A549 (cell line): ENCODE results near the gene PPP1R9A. TPM values are rescaled to one million over a fixed set of nuclear protein-coding genes. Genes with fewer than 3 reads are reported as not detected.

Experiments
- ATAC-seq, 2 experiments: fragments of 200-7000 bp in 1 of 2; fragments of >200 bp in 1 of 2; cut with Nextera tagmentation in 1 of 2; cut with Tn5 transposase in 1 of 2; 3 replicates each; pipeline versions ENCODE4 v1.8.0 to v1.9.1; 2018 to 2020; ENCODE audit warnings: mild to moderate bottlenecking in 1 of 2, moderate library complexity in 1 of 2
- CTCF ChIA-PET: fragments of 300-600 bp; sonication (Branson Sonifier 250); formaldehyde crosslinking; extraction: SDS; loops from one replicate; lab custom pipeline; 2021; ENCODE audit warnings: antibody characterized with exemption, inconsistent platforms; lab: Yijun Ruan, JAX
- POLR2A ChIA-PET: fragments of 350-600 bp; formaldehyde crosslinking; extraction: SDS; loops from one replicate; lab custom pipeline; 2021; ENCODE audit warnings: antibody characterized with exemption, inconsistent platforms; lab: Yijun Ruan, JAX
- DNase-seq, 2 experiments: peaks; one replicate each; pipeline versions ENCODE4 v3.0.0 to v3.0.0-alpha.2; 2011 to 2016; ENCODE audit warnings: low read depth in 1 of 2, low spot score in 1 of 2
- FAIRE-seq: peaks from 2 replicates; lab custom pipeline; 2011; peaks lifted over from hg19 to GRCh38; lab: Jason Lieb, UNC
- H3K27ac ChIP-seq, 2 experiments: fragments of >200 bp; sonication (Bioruptor Twin); formaldehyde crosslinking; 3 replicates each; pipeline ENCODE4 v1.5.1; 2016 to 2017
- H3K4me1 ChIP-seq: fragments of >200 bp; sonication (Bioruptor Twin); formaldehyde crosslinking; 3 replicates; pipeline ENCODE4 v1.6.1; 2016
- H3K4me2 ChIP-seq: fragments of >200 bp; sonication (Bioruptor Twin); formaldehyde crosslinking; 3 replicates; pipeline ENCODE4 v1.6.1; 2016
- H3K4me3 ChIP-seq: fragments of >200 bp; sonication (Bioruptor Twin); formaldehyde crosslinking; 3 replicates; pipeline ENCODE4 v1.5.1; 2016
- H3K9me3 ChIP-seq: fragments of >200 bp; sonication (Bioruptor Twin); formaldehyde crosslinking; 3 replicates; pipeline ENCODE4 v1.6.1; 2016
- BHLHE40 ChIP-seq: IDR thresholded peaks from 2 replicates; pipeline ENCODE4 v1.6.1; 2012; ENCODE audit warnings: low read depth, low read length, inconsistent platforms
- CBX2 ChIP-seq: fragments of 200-600 bp; sonication (generic); IDR thresholded peaks from 2 replicates; pipeline ENCODE4 v1.6.1; 2016; ENCODE audit warnings: low read depth, mild to moderate bottlenecking, borderline replicate concordance
- CEBPB ChIP-seq, 2 experiments: fragments of >200 bp in 1 of 2; sonication (Bioruptor Twin) in 1 of 2; formaldehyde crosslinking in 1 of 2; IDR thresholded peaks; 2 replicates each; pipeline ENCODE4 v1.6.1; 2012 to 2016
- CHD4 ChIP-seq: fragments of 200-600 bp; sonication (generic); IDR thresholded peaks from 2 replicates; pipeline ENCODE4 v1.6.1; 2016; ENCODE audit warnings: antibody characterized with exemption, mild to moderate bottlenecking, borderline replicate concordance
- E2F6 ChIP-seq: IDR thresholded peaks from 2 replicates; pipeline ENCODE4 v1.6.1; 2012; ENCODE audit warnings: low read depth, borderline replicate concordance
- EHMT2 ChIP-seq: fragments of 200-600 bp; sonication (generic); IDR thresholded peaks from 2 replicates; pipeline ENCODE4 v1.6.1; 2016; ENCODE audit warnings: antibody characterized with exemption, low read depth, mild to moderate bottlenecking, moderate library complexity
- FOSB ChIP-seq: fragments of 250-450 bp; sonication (Bioruptor Pico); IDR thresholded peaks from 2 replicates; pipeline ENCODE4 v1.5.0; 2020; ENCODE audit warnings: mild to moderate bottlenecking, moderate library complexity
- FOXS1 ChIP-seq: fragments of 250-450 bp; sonication (Bioruptor Pico); IDR thresholded peaks from 2 replicates; pipeline ENCODE4 v1.5.0; 2020; ENCODE audit warnings: mild to moderate bottlenecking, moderate library complexity
- GATA3 ChIP-seq: IDR thresholded peaks from 2 replicates; pipeline ENCODE4 v1.6.1; 2012; ENCODE audit warnings: borderline replicate concordance
- HDAC2 ChIP-seq: fragments of 200-600 bp; sonication (generic); IDR thresholded peaks from 2 replicates; pipeline ENCODE4 v1.6.1; 2016
- HES2 ChIP-seq: fragments of >200 bp; sonication (Bioruptor Twin); formaldehyde crosslinking; IDR thresholded peaks from 2 replicates; pipeline ENCODE4 v1.6.1; 2016
- HMGXB4 ChIP-seq: fragments of 250-450 bp; sonication (Bioruptor Pico); IDR thresholded peaks from 2 replicates; pipeline ENCODE4 v1.5.0; 2021; ENCODE audit warnings: mild to moderate bottlenecking, moderate library complexity, borderline replicate concordance
- HOXB13 ChIP-seq: fragments of 250-450 bp; sonication (Bioruptor Pico); IDR thresholded peaks from 2 replicates; pipeline ENCODE4 v1.5.0; 2020; ENCODE audit warnings: low read depth, mild to moderate bottlenecking, moderate library complexity
- JUN ChIP-seq, 2 experiments: fragments of >200 bp; sonication (Bioruptor Twin); formaldehyde crosslinking; IDR thresholded peaks; 2 replicates in 1 of 2; 3 replicates in 1 of 2; pipeline ENCODE4 v1.6.1; 2016 to 2017
- JUNB ChIP-seq: fragments of >200 bp; sonication (Bioruptor Twin); formaldehyde crosslinking; IDR thresholded peaks from 2 replicates; pipeline ENCODE4 v1.6.1; 2016
- KDM1A ChIP-seq: fragments of 200-600 bp; sonication (generic); IDR thresholded peaks from 2 replicates; pipeline ENCODE4 v1.6.1; 2016; ENCODE audit warnings: low read depth, mild to moderate bottlenecking
- MYC ChIP-seq: IDR thresholded peaks from 2 replicates; pipeline ENCODE4 v1.6.1; 2012; ENCODE audit warnings: mild to moderate bottlenecking, inconsistent platforms, low read length, improper control_type of control experiment, borderline replicate concordance
- NPAS2 ChIP-seq: fragments of 250-450 bp; sonication (Bioruptor Pico); IDR thresholded peaks from 2 replicates; pipeline ENCODE4 v1.8.0; 2022; ENCODE audit warnings: mild to moderate bottlenecking, moderate library complexity, borderline replicate concordance
- POLR2A ChIP-seq: IDR thresholded peaks from 2 replicates; pipeline ENCODE4 v1.6.1; 2012; ENCODE audit warnings: mild to moderate bottlenecking, low read length
- RAD21 ChIP-seq, 2 experiments: fragments of >200 bp in 1 of 2; sonication (Bioruptor Twin) in 1 of 2; formaldehyde crosslinking in 1 of 2; IDR thresholded peaks in 1 of 2; conservative IDR thresholded peaks in 1 of 2; 2 replicates in 1 of 2; 3 replicates in 1 of 2; pipeline ENCODE4 v1.6.1; 2012 to 2018; ENCODE audit warnings: inconsistent platforms in 1 of 2
- REST ChIP-seq: fragments of 200-600 bp; sonication (generic); IDR thresholded peaks from 2 replicates; pipeline ENCODE4 v1.6.1; 2016; ENCODE audit warnings: antibody characterized with exemption, mild to moderate bottlenecking, moderate library complexity
- SMC3 ChIP-seq: fragments of >200 bp; sonication (Bioruptor Twin); formaldehyde crosslinking; IDR thresholded peaks from 3 replicates; pipeline ENCODE4 v1.6.1; 2018; ENCODE audit warnings: inconsistent platforms
- TFCP2L1 ChIP-seq: fragments of 250-450 bp; sonication (Bioruptor Pico); IDR thresholded peaks from 2 replicates; pipeline ENCODE4 v1.5.0; 2021; ENCODE audit warnings: mild to moderate bottlenecking
- TP53 ChIP-seq: fragments of 250-450 bp; sonication (Bioruptor Pico); IDR thresholded peaks from 2 replicates; pipeline ENCODE4 v1.5.0; 2021; ENCODE audit warnings: mild to moderate bottlenecking, moderate library complexity
- ZFP36 ChIP-seq: fragments of 450-650 bp; IDR thresholded peaks from 2 replicates; pipeline ENCODE4 v1.6.1; 2014; ENCODE audit warnings: borderline replicate concordance; ENCODE audit not compliant: partially characterized antibody
- ZNF302 ChIP-seq: fragments of 250-450 bp; sonication (Bioruptor Pico); IDR thresholded peaks from 2 replicates; pipeline ENCODE4 v1.9.0; 2021; ENCODE audit warnings: inconsistent platforms, mild to moderate bottlenecking, moderate library complexity
- WGBS: methylation state at CpG from one replicate; pipeline ENCODE4 v1.1.6; 2017; ENCODE audit errors: missing lambda C conversion rate; 5-methylcytosine and 5-hydroxymethylcytosine counted together
- polyA plus RNA-seq, 4 experiments: library from polyadenylated mRNA; depleted of rRNA in 3 of 4; stranded (reverse); fragments of >200 nt; fragmentation: RNase III in 1 of 4; extraction: RNeasy Plus Mini Kit Qiagen cat#74134 plus additional on column Dnase treatment in 1 of 4; gene quantifications; 2 replicates in 3 of 4; 3 replicates in 1 of 4; pipeline ENCODE4 v1.2.3, GENCODE V29; 2011 to 2017
- TF ChIP-seq, protein P1 (sequence below): fragments of 250-450 bp; sonication (Bioruptor Pico); IDR thresholded peaks from 2 replicates; pipeline ENCODE4 v1.5.0; 2020; ENCODE audit warnings: low read depth, mild to moderate bottlenecking, moderate library complexity
- TF ChIP-seq, protein P2 (sequence below): fragments of >200 bp; sonication (Bioruptor Twin); formaldehyde crosslinking; IDR thresholded peaks from 3 replicates; pipeline ENCODE4 v1.5.1; 2016

The PPP1R9A gene
- polyA plus RNA-seq, 2 of the 4 experiments (the other 2 are of a cell fraction): 5.0 to 18.7 TPM

DNA sequence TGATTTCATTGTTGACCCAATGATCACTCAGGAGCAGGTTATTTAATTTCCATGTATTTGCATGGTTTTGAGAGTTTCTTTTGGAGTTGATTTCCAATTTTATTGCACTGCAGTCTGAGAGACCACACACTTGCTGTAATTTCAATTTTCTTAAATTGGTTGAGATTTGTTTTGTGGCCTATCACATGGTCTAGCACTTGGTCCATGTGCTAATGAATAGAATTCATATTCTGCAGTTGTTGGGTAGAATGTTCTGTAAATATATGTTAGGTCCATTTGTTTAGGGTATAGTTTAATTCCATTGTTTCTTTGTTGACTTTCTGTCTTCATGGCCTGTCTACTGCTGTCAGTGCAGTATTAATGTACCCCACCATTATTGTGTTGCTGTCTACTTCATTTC lies 36.3 kb upstream of the PPP1R9A start:
- H3K4me1 ChIP-seq: 0 out of 3 replicates have a peak, but pooled peaks cover 6% of the 10 kb centered on the region
- H3K4me3 ChIP-seq: no peak overlapping the region
- FAIRE-seq: no peak
- no peak for DNase-seq
- ChIA-PET CTCF (no interaction called here), POLR2A (no interaction called here)
- H3K4me2 ChIP-seq: no peak overlapping the region
- ATAC-seq: no peak
- no peaks in the 10 kb centered on the region for H3K9me3 ChIP-seq
- no peak overlapping the region for H3K27ac ChIP-seq
- TF ChIP-seq HOXB13 (CRISPR knock-in tag) (no peak), GATA3 (no peak), REST (no peak), HDAC2 (no peak), NPAS2 (CRISPR knock-in tag) (no peak), HMGXB4 (CRISPR knock-in tag) (no peak), CBX2 (no peak), SMC3 (no peak), JUNB (no peak), CEBPB (IDR thresholded peaks at IDR 0.05) (no peak), FOSB (no peak), TFCP2L1 (no peak), BHLHE40 (no peak), KDM1A (no peak), HES2 (no peak), MYC (no peak)
- TF ChIP-seq, protein P1, sequence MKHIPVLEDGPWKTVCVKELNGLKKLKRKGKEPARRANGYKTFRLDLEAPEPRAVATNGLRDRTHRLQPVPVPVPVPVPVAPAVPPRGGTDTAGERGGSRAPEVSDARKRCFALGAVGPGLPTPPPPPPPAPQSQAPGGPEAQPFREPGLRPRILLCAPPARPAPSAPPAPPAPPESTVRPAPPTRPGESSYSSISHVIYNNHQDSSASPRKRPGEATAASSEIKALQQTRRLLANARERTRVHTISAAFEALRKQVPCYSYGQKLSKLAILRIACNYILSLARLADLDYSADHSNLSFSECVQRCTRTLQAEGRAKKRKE (CRISPR knock-in tag): no peak
- TF ChIP-seq, protein P2, sequence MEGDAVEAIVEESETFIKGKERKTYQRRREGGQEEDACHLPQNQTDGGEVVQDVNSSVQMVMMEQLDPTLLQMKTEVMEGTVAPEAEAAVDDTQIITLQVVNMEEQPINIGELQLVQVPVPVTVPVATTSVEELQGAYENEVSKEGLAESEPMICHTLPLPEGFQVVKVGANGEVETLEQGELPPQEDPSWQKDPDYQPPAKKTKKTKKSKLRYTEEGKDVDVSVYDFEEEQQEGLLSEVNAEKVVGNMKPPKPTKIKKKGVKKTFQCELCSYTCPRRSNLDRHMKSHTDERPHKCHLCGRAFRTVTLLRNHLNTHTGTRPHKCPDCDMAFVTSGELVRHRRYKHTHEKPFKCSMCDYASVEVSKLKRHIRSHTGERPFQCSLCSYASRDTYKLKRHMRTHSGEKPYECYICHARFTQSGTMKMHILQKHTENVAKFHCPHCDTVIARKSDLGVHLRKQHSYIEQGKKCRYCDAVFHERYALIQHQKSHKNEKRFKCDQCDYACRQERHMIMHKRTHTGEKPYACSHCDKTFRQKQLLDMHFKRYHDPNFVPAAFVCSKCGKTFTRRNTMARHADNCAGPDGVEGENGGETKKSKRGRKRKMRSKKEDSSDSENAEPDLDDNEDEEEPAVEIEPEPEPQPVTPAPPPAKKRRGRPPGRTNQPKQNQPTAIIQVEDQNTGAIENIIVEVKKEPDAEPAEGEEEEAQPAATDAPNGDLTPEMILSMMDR: no peak

DNA sequence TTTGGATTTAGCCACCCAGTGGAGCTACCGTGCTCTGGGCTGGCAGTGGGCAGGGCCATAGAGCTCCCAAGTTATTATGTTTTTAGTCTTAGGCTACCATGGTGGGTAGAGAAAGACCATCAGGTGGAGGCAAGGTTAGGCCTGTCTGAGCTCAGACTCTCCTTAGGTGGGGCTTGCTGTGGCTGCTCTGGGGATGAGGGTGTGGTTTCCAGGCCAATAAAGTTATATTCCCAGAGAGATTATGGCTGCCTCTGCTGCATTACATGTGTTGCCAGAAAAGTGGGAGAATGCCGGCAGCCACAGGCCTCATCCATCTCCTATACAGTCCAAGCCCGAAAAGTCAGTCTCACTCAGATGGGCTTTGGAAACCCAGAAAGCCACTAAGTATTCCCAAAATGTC lies 34.2 kb upstream of the PPP1R9A start:
- no peak overlapping the region for H3K4me3 ChIP-seq
- TF ChIP-seq POLR2A: no peak
- TF ChIP-seq, protein P1 (CRISPR knock-in tag): no peak
- no peak for TF ChIP-seq CHD4
- TF ChIP-seq ZNF302: no peak
- TF ChIP-seq TFCP2L1: no peak
- TF ChIP-seq RAD21 (conservative IDR thresholded peaks at IDR 0.05 in 1 of 2, IDR thresholded peaks at IDR 0.05 in 1 of 2): no peak
- TF ChIP-seq FOXS1 (CRISPR knock-in tag): no peak
- TF ChIP-seq TP53 (CRISPR knock-in tag): no peak
- no peak for TF ChIP-seq KDM1A
- TF ChIP-seq E2F6: no peak
- no peak for TF ChIP-seq ZFP36
- TF ChIP-seq JUN (IDR thresholded peaks at IDR 0.05): no peak
- no peak for TF ChIP-seq EHMT2
- TF ChIP-seq, all 56 proteins: peak for 0
- FAIRE-seq: no peak
- 89% methylated on average over 3 of the region's 3 CpGs for WGBS
- no peak for ATAC-seq
- no peak for DNase-seq
- H3K9me3 ChIP-seq: peaks cover 5% of the 10 kb centered on the region
- H3K4me1 ChIP-seq: 0 out of 3 replicates have a peak, but pooled peaks cover 6% of the 10 kb centered on the region
- H3K4me2 ChIP-seq: no peak overlapping the region
- POLR2A ChIA-PET: no interaction called here
- H3K27ac ChIP-seq: no peak overlapping the region
- CTCF ChIA-PET: interaction anchor here (1.2 kb wide), 1 partner anchor 14 kb away, joined by 3 read pairs; no protein-coding TSS in a partner anchor
